ENCODE measurements around the gene SH3PXD2A.

SH3PXD2A gene

GRCh38 chr10:103759100-103759781 lies 96.1 kb downstream of the SH3PXD2A start:
- peak in 1 of 2 experiments; percentile 32 for TF ChIP-seq CTCF (IDR thresholded peaks at IDR 0.05)
- Histone ChIP-seq H3K27ac (peak overlapping the region; percentile 84), H3K9me3 (no peaks in the 10 kb centered on the region), H3K36me3 (no peaks in the 10 kb centered on the region), H3K4me3 (no peak overlapping the region), H3K27me3 (no peaks in the 10 kb centered on the region), H3K4me1 (peaks cover 0 to 45% (median 33%) of the 10 kb centered on the region in 4 donors)
- peak; percentile 44 to 87 for DNase-seq
- intact Hi-C loops (cut with DNase I; ENCODE audit: low total_unique reads) = no loop called here

GRCh38 chr10:103758294-103758681 lies 97.1 kb downstream of the SH3PXD2A start:
- peak overlapping the region; percentile 84 for H3K27ac ChIP-seq
- DNase-seq = no peak
- H3K9me3 ChIP-seq = no peaks in the 10 kb centered on the region
- no peak for TF ChIP-seq CTCF (IDR thresholded peaks at IDR 0.05)
- intact Hi-C loops (cut with DNase I; ENCODE audit: low total_unique reads) = no loop called here
- H3K36me3 ChIP-seq = no peaks in the 10 kb centered on the region
- H3K4me1 ChIP-seq = peaks cover 0 to 37% (median 29%) of the 10 kb centered on the region in 4 donors
- H3K4me3 ChIP-seq = no peak overlapping the region
- no peaks in the 10 kb centered on the region for H3K27me3 ChIP-seq

GRCh38 chr10:103757531-103758293 lies 97.7 kb downstream of the SH3PXD2A start:
- no peaks in the 10 kb centered on the region for H3K9me3 ChIP-seq
- no peaks in the 10 kb centered on the region for H3K36me3 ChIP-seq
- H3K4me1 ChIP-seq = peaks cover 0 to 32% (median 27%) of the 10 kb centered on the region in 4 donors
- H3K27ac ChIP-seq = peak overlapping the region; percentile 84
- intact Hi-C loops (cut with DNase I; ENCODE audit: low total_unique reads) = no loop called here
- H3K4me3 ChIP-seq = no peak overlapping the region
- TF ChIP-seq CTCF (IDR thresholded peaks at IDR 0.05) = no peak
- no peaks in the 10 kb centered on the region for H3K27me3 ChIP-seq
- peak in 1 of 2 donors; percentile 53 for DNase-seq

- H3K27me3 ChIP-seq = no peaks in the 10 kb centered on the region
- no peaks in the 10 kb centered on the region for H3K36me3 ChIP-seq
- peaks cover 0 to 42% (median 36%) of the 10 kb centered on the region in 4 donors for H3K4me1 ChIP-seq
- intact Hi-C loops (cut with DNase I; ENCODE audit: low total_unique reads) = no loop called here
- H3K27ac ChIP-seq = peak overlapping the region; percentile 9 to 84
- H3K4me3 ChIP-seq = no peak overlapping the region
- no peak for TF ChIP-seq CTCF (IDR thresholded peaks at IDR 0.05)
- no peak for DNase-seq
- no peaks in the 10 kb centered on the region for H3K9me3 ChIP-seq
These were observed 99.0 kb downstream of the SH3PXD2A start for GRCh38 chr10:103756277-103756869.

GRCh38 chr10:103752680-103753248 lies 102.6 kb downstream of the SH3PXD2A start:
- H3K36me3 ChIP-seq = no peaks in the 10 kb centered on the region
- no peaks in the 10 kb centered on the region for H3K9me3 ChIP-seq
- TF ChIP-seq CTCF (IDR thresholded peaks at IDR 0.05) = peak; percentile 52
- no peak overlapping the region for H3K4me3 ChIP-seq
- no peak overlapping the region for H3K27ac ChIP-seq
- intact Hi-C loops (cut with DNase I; ENCODE audit: low total_unique reads) = no loop called here
- peaks cover 0 to 25% (median 16%) of the 10 kb centered on the region in 4 donors for H3K4me1 ChIP-seq
- no peaks in the 10 kb centered on the region for H3K27me3 ChIP-seq
- DNase-seq = no peak

Data from tibial artery (tissue), 4 donors.